Breast epithelium (tissue), 4 donors: ENCODE results near the gene RFPL3. TPM values are rescaled to one million over a fixed set of nuclear protein-coding genes. Genes with fewer than 3 reads are reported as not detected.

ENCODE experiments used
- DNase-seq, 2 donors: peaks; one replicate each; pipeline ENCODE4 v3.0.0-alpha.2; 2019; ENCODE audit warnings: low spot score in 2 of 2
- H3K27ac ChIP-seq, 2 donors: fragments of 200-600 bp; sonication (generic) in 1 of 2; one replicate each; pipeline ENCODE4 v1.5.1; 2016 to 2019; ENCODE audit warnings: mild to moderate bottlenecking in 1 of 2
- H3K27me3 ChIP-seq, 2 donors: fragments of 200-600 bp; sonication (generic) in 1 of 2; one replicate each; pipeline versions ENCODE4 v1.5.1 to v1.6.0; 2017 to 2019; ENCODE audit warnings: control low read depth in 1 of 2, mild to moderate bottlenecking in 1 of 2
- H3K36me3 ChIP-seq: fragments of 200-600 bp; one replicate; pipeline ENCODE4 v1.5.1; 2019
- H3K4me1 ChIP-seq, 2 donors: fragments of 200-600 bp; sonication (generic); one replicate each; pipeline ENCODE4 v1.5.1; 2016 to 2019; ENCODE audit warnings: control low read depth in 1 of 2
- H3K4me3 ChIP-seq, 3 donors: fragments of 200-600 bp; sonication (generic); 1 replicate in 2 of 3; 2 replicates in 1 of 3; pipeline ENCODE4 v1.5.1; 2016 to 2019; ENCODE audit warnings: mild to moderate bottlenecking in 3 of 3, moderate library complexity in 2 of 3
- H3K9me3 ChIP-seq, 2 donors: fragments of 200-600 bp; sonication (generic) in 1 of 2; one replicate each; pipeline ENCODE4 v1.5.1; 2016 to 2019; ENCODE audit warnings: control low read depth in 1 of 2
- POLR2A ChIP-seq: fragments of 450-650 bp; IDR thresholded peaks from one replicate; pipeline ENCODE4 v1.6.1; 2016; ENCODE audit warnings: antibody characterized with exemption, mild to moderate bottlenecking, moderate library complexity
- POLR2AphosphoS5 ChIP-seq, 3 donors: sonication (generic); formaldehyde crosslinking; IDR thresholded peaks; one replicate each; pipeline ENCODE4 v1.6.1; 2017; ENCODE audit warnings: antibody characterized with exemption in 3 of 3
- intact Hi-C: fragments of 100-400 bp; cut with DNase I; formaldehyde crosslinking; loops from one replicate; pipeline ENCODE4 v1.15.1; 2023; ENCODE audit warnings: low total_unique reads
- total RNA-seq, 3 donors: library from RNA; depleted of rRNA; stranded (reverse); fragments of >200 nt; gene quantifications; one replicate each; pipeline ENCODE4 v1.1.0, GENCODE V29; 2016
- TF ChIP-seq, protein P1 (sequence below), 3 donors: fragments of 450-650 bp; IDR thresholded peaks; one replicate each; pipeline ENCODE4 v1.5.1; 2016 to 2017; ENCODE audit warnings: antibody characterized with exemption in 3 of 3, mild to moderate bottlenecking in 3 of 3, moderate library complexity in 3 of 3

RFPL3 gene
- total RNA-seq, 3 donors from 2014 or later = not detected

- TF ChIP-seq, protein P1, sequence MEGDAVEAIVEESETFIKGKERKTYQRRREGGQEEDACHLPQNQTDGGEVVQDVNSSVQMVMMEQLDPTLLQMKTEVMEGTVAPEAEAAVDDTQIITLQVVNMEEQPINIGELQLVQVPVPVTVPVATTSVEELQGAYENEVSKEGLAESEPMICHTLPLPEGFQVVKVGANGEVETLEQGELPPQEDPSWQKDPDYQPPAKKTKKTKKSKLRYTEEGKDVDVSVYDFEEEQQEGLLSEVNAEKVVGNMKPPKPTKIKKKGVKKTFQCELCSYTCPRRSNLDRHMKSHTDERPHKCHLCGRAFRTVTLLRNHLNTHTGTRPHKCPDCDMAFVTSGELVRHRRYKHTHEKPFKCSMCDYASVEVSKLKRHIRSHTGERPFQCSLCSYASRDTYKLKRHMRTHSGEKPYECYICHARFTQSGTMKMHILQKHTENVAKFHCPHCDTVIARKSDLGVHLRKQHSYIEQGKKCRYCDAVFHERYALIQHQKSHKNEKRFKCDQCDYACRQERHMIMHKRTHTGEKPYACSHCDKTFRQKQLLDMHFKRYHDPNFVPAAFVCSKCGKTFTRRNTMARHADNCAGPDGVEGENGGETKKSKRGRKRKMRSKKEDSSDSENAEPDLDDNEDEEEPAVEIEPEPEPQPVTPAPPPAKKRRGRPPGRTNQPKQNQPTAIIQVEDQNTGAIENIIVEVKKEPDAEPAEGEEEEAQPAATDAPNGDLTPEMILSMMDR (IDR thresholded peaks at IDR 0.05) = no peak
- TF ChIP-seq POLR2A = no peak
- no peak for TF ChIP-seq POLR2AphosphoS5 (IDR thresholded peaks at IDR 0.05)
- H3K4me1 ChIP-seq = no peaks in the 10 kb centered on the region
- intact Hi-C loops = no loop called here
Measured at GRCh38 chr22:32322986-32323385, 34.7 kb upstream of the RFPL3 start.

DNA sequence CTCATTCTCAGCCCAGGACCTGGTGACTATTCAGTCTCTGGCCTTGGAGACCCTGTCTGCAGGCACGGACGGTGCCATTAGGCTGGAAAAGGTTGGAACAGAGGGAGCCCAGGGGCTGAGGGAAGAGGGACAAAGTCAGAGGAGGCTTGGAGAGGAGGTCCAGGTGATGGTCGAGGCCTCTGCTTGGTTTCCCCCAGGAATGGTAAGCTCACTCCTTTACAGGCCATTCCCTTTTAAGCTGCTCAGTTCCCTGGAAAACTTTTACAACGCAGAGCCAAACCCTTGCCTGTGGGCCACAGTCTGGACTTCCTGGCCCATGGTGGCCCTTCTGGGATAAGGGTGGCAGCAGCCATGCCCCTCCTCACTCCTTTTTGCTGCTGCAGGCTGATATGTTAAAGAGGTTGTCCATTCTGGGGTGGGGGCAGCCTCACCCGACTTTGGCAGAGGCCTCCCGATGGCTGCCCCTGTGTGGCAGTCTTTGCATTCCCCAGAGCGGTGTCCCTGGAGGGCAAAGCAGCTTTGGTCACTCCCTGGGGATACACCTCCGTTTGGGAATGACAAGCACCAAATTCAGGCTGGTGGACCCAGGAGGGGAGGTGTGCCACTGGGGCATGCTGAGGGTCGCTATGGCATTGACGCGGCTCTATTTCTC lies 34.0 kb upstream of the RFPL3 start:
- intact Hi-C loops = no loop called here
- DNase-seq = peak in 1 of 2 donors; percentile 48

More at GRCh38 chr22:32322986-32323385, 34.7 kb upstream of the RFPL3 start:
- Histone ChIP-seq H3K27me3 (peaks cover 0 to 6% of the 10 kb centered on the region in 2 donors), H3K36me3 (no peaks in the 10 kb centered on the region), H3K9me3 (no peaks in the 10 kb centered on the region), H3K27ac (no peak overlapping the region), H3K4me3 (no peak overlapping the region)
- DNase-seq = peak in 1 of 2 donors; percentile 28

DNA sequence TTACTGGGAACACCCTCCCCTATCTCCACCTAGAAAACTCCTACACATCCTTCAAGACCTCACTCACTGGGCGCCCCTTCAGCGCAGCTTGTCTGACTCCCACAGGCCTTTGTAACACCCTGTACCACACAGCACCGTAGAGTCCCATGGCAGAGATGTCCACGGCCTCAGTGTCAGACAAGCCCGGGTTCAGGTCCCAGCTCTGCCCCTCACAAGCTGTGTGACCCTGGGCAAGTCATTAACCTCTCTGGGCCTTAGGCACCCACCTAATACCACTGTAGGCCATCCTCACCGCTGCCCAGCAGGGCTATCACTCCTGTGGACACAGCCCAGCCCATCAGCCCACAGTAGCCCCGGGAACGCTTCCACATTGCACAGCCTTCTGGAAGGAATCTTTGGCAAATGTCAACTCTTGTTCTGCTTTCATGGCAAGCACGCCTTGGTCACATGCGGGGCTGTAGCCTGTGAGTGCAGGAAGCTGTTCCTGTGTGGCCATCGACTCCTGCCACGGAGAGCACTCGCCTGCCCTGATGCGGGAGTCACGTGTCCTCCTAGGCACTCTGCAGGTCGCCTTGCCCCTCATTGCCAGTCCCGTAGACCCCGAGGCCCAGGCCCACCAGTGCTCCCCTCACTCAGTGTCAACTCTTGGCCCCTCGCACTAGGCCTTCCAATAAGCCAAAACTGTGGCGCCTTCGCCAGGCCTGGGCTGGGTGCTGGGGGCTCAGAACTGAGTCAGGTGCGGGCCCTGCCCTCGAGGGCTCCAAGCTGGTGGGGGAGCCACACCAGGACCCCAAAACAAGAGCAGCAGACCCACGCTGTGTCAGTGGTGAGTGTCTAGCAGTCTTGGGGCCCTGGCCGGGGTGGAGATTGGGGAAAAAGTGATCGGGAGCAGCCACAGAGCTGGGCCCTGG lies 32.9 kb upstream of the RFPL3 start:
- intact Hi-C loops = no loop called here
- Histone ChIP-seq H3K9me3 (no peaks in the 10 kb centered on the region), H3K4me3 (no peak overlapping the region), H3K36me3 (no peaks in the 10 kb centered on the region), H3K4me1 (no peaks in the 10 kb centered on the region), H3K27me3 (peaks cover 0 to 3% of the 10 kb centered on the region in 2 donors), H3K27ac (no peak overlapping the region)
- TF ChIP-seq POLR2A (no peak), POLR2AphosphoS5 (IDR thresholded peaks at IDR 0.05) (no peak)
- TF ChIP-seq, protein P1 (IDR thresholded peaks at IDR 0.05) = no peak
- peak in 1 of 2 donors; percentile 41 for DNase-seq

More for the DNA sequence above, 34.0 kb upstream of the RFPL3 start:
- Histone ChIP-seq H3K27ac (no peak overlapping the region), H3K36me3 (no peaks in the 10 kb centered on the region), H3K27me3 (peaks cover 0 to 6% of the 10 kb centered on the region in 2 donors), H3K9me3 (no peaks in the 10 kb centered on the region), H3K4me1 (no peaks in the 10 kb centered on the region), H3K4me3 (no peak overlapping the region)
- no peak for TF ChIP-seq POLR2A

DNA sequence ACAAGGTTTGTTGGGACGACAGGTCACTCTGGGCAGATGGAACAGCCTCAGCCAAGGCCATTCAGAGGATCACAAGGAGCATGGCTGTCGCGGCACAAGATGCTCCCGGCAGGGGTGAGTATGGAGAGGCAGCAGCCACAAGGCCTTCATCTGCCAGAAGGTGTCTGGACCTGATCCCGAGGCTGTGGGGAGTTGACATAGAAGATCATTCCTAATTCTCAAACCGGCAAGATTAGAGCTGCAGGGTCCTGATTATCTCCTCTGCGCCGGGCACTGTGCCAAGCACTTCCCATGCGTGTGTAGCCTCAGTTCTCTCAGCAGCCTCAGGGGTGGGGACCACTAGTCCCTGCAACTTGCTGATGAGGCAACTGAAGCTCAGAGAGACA lies 32.3 kb upstream of the RFPL3 start:
- TF ChIP-seq POLR2A (no peak), POLR2AphosphoS5 (IDR thresholded peaks at IDR 0.05) (no peak)
- TF ChIP-seq, protein P1 (IDR thresholded peaks at IDR 0.05) = no peak
- intact Hi-C loops = no loop called here
- no peak overlapping the region for H3K27ac ChIP-seq
- peak in 1 of 2 donors; percentile 31 for DNase-seq
- no peaks in the 10 kb centered on the region for H3K4me1 ChIP-seq
- no peak overlapping the region for H3K4me3 ChIP-seq
- no peaks in the 10 kb centered on the region for H3K36me3 ChIP-seq
- no peaks in the 10 kb centered on the region for H3K9me3 ChIP-seq
- H3K27me3 ChIP-seq = no peaks in the 10 kb centered on the region

DNA sequence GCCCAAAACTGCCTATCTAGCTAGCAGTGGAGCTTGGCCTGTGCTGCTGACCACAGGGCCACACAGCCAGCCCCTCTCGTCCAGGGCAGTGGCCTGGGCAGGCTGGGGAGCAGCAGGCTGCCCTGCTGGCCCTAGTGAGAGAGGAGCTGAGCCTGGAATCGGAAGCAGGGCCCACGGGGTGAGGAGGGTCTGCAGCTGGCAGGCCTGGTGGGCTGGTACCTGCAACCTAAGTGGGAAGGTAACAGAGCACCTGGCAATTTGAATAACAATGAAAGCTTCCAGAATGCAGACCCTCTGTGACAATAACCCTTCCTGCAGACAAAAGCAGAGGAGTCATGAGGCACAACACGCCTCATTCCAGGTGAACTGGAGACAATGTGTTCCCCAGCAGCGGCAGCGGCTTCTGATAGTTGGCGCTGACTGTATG lies 31.8 kb upstream of the RFPL3 start:
- Histone ChIP-seq H3K36me3 (no peaks in the 10 kb centered on the region), H3K27ac (no peak overlapping the region), H3K4me3 (no peak overlapping the region), H3K27me3 (no peaks in the 10 kb centered on the region), H3K4me1 (no peaks in the 10 kb centered on the region), H3K9me3 (no peaks in the 10 kb centered on the region)
- TF ChIP-seq, protein P1 (IDR thresholded peaks at IDR 0.05) = no peak
- TF ChIP-seq POLR2A = no peak
- no peak for TF ChIP-seq POLR2AphosphoS5 (IDR thresholded peaks at IDR 0.05)
- intact Hi-C loops = no loop called here
- DNase-seq = peak in 1 of 2 donors; percentile 30
